GM21717 (cell line): ENCODE measurements around the gene NANOS3.
"Not testable (repeated sequence)": the region's sequence is repeated elsewhere in the genome, so short reads cannot be mapped to it uniquely, and the experiment has no call there.

Experiments
- ATAC-seq: cut with Tn5 transposase; IDR thresholded peaks from one replicate; pipeline ENCODE4 v1.9.1; 2021; ENCODE audit warnings: mild to moderate bottlenecking, moderate library complexity; ENCODE audit not compliant: unreplicated experiment

Gene NANOS3

DNA sequence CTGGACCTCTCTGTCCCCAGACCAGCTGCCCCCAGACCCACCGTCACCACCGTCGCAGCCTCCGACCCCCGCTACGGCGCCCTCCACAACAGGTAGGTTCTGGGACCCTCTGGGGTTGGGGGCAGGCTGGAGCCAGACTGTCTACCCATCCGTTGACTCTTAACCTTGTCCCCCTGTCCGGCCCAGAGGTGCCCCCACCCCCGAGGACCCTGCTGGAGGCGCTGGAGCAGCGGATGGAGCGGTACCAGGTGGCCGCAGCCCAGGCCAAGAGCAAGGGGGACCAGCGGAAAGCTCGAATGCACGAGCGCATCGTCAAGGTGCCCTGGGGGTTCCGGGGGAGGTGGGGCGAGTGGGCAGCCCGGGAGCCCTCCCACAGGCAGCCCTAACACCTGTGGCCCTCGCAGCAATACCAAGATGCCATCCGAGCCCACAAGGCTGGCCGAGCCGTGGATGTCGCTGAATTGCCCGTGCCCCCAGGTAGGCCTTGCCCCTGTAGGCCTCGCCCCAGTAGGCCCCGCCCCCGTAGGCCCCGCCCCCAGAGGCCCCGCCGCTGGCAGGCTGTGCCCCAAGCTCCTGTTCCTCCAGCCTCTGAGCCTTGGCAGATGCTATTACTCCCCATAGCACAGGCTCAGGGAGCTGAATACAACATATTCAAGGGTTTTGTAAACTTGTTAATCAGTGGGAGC, 41.9 kb downstream of the NANOS3 start:
- no peak for ATAC-seq

- no peak for ATAC-seq
Measured at GRCh38 chr19:13920524-13920923, 43.6 kb downstream of the NANOS3 start.

DNA sequence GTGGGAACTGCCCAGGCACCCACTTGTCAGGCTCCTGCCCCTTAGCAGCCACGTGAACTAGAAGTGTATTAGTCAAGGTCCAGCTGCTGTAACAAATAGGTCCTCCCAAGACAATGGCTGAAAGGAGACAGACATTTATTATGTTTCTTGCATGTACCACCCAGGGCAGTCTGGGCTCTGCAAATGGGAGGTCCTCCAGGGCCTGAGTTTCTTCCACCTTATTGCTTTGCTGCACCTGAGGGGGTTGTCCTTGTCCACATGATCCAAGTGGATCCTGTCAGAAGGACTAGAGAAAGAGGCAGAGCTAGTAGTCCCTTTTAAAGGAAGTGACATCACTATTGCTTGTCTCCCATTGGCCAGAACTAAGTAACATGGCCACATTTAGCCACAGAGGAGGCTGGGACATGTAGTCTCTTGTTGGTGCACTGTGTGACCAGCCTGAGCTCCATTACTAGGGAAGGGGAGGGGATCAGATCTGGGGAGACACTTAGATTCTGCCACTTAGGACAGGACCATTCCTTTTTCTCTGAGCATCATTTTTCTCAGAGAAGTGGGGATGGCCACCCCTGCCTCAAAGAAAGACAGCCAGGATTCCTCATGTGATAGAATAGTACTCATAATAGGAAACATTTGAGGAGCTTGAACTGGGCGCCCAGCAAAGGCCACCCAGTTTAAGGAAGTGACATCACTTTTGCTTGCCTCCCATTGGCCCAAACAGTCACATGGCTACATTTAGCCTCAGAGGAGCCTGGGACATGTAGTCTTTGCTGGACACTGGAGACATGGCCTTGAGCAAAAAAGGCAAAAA, 44.2 kb downstream of the NANOS3 start:
- ATAC-seq, result no peak

- not testable (repeated sequence) for ATAC-seq
Measured at GRCh38 chr19:13922118-13922517, 45.2 kb downstream of the NANOS3 start.

DNA sequence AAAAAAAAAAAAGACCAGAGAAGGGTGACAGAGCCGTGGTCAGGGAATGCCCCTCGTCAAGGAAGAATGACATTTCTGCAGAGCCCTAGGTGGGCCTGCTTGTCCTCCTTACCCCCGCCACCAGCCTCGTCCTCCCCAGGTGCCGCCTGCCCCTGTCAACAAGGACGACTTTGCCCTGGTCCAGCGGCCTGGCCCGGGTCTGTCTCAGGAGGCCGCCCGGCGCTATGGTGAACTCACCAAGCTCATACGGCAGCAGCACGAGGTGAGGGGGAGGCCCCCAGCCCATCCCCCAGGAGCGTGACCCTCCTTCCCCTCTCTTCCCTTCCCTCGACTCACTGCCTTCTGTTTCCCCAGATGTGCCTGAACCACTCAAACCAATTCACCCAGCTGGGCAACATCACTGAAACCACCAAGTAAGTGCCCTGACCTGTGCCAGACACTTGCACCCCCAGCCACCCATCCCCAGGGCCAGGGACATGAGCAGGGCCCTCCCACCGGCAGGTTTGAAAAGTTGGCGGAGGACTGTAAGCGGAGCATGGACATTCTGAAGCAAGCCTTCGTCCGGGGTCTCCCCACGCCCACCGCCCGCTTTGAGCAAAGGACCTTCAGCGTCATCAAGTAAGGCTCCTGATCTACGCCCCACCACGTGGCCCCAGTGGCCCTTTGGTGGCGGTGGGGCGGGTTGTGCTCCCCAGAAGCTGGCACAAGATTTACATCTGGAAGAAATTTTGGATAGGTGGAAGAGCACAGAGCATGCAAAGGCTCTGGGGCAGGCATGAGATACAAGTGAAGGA, 46.5 kb downstream of the NANOS3 start:
- no peak for ATAC-seq

- no peak for ATAC-seq
Measured at GRCh38 chr19:13926010-13926409, 49.1 kb downstream of the NANOS3 start.

GRCh38 chr19:13926715-13927114, 49.8 kb downstream of the NANOS3 start:
- no peak for ATAC-seq

DNA sequence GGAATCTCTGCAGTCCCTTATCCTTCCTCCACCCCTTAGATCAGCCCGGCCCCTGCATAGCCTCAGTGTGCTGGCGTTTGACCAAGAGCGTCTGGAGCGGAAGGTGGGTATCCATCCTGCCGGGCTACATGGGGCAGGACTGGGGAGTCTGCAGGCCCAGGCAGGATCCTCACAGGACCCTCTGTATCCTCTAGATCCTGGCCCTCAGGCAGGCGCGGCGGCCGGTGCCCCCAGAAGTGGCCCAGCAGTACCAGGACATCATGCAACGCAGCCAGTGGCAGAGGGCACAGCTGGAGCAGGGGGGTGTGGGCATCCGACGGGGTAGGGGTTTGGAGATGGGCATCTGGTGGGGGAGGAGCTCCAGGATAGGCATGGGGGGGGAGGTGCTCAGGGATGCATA, 52.4 kb downstream of the NANOS3 start:
- ATAC-seq, result no peak

DNA sequence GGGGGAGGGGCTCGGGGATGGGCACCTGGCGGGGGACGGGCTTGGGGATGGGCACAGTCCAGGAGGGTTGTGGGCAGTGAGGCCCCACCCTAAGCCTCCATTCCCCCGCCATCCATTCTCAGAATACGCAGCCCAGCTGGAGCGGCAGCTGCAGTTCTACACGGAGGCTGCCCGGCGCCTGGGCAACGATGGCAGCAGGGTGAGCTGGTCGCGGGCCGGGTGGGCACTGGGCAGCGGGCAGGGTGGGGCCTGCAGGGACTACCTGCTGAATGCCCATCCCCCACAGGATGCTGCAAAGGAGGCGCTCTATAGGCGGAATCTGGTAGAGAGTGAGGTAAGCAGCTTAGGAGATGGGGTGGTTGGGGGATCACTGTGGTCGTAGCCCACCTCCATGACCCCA, 53.0 kb downstream of the NANOS3 start:
- ATAC-seq, result no peak
